NT2/D1 (cell line): ENCODE measurements around the gene TAF1C.

Experiments
- DNase-seq: peaks from one replicate; pipeline ENCODE4 v3.0.0-alpha.2; 2011; ENCODE audit warnings: low read depth, low spot score
- H3K27me3 ChIP-seq: 2 replicates; pipeline ENCODE4 v1.6.0; 2011; ENCODE audit warnings: mild to moderate bottlenecking; ENCODE audit not compliant: insufficient read length, insufficient read depth
- H3K36me3 ChIP-seq: 2 replicates; pipeline ENCODE4 v1.6.1; 2011; ENCODE audit warnings: mild to moderate bottlenecking, low read length, mixed read lengths; ENCODE audit not compliant: insufficient read depth, insufficient read length
- H3K4me1 ChIP-seq: 2 replicates; pipeline ENCODE4 v1.5.1; 2011; ENCODE audit not compliant: insufficient read depth, insufficient read length
- H3K4me3 ChIP-seq: 2 replicates; pipeline ENCODE4 v1.5.1; 2011; ENCODE audit warnings: low read depth; ENCODE audit not compliant: insufficient read length
- H3K9ac ChIP-seq: 2 replicates; pipeline ENCODE4 v1.6.0; 2011; ENCODE audit warnings: low read depth; ENCODE audit not compliant: insufficient read length
- H3K9me3 ChIP-seq: 2 replicates; pipeline ENCODE4 v1.5.1; 2011; ENCODE audit warnings: mild to moderate bottlenecking, low read length; ENCODE audit not compliant: insufficient read depth
- SUZ12 ChIP-seq: IDR thresholded peaks from 2 replicates; pipeline ENCODE4 v1.6.1; 2011; ENCODE audit not compliant: insufficient read length, insufficient read depth; ENCODE audit errors: extremely low read depth
- YY1 ChIP-seq: IDR thresholded peaks from 2 replicates; pipeline ENCODE4 v1.6.1; 2011; ENCODE audit not compliant: insufficient read length, insufficient read depth
- ZNF274 ChIP-seq: IDR thresholded peaks from 2 replicates; pipeline ENCODE4 v1.6.1; 2011; ENCODE audit warnings: mild to moderate bottlenecking, low read depth, low read length

TAF1C gene

DNA sequence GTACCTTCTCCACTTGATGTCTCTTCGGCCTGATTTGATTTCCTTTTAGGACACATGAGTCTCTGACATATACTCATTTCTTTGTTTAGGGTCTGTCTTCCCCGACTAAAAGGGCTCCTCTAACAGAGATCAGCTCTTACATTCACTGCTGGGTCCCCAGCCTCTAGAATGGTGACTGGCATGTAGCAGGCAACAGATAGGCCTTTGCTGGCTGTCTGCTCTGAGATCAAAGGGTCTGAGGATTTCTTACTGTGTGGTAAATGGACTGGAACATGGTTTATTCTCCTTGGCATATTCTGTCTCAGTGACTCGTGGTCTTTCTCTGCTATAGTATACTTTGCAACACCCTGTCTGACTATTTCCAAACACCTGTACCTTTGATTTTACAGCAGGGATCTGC, 25.1 kb downstream of the TAF1C start:
- no peaks in the 10 kb centered on the region for H3K9me3 ChIP-seq
- H3K36me3 ChIP-seq: no peaks in the 10 kb centered on the region
- H3K4me1 ChIP-seq: peaks cover 3% of the 10 kb centered on the region
- no peak overlapping the region for H3K4me3 ChIP-seq
- TF ChIP-seq ZNF274 (no peak), YY1 (no peak), SUZ12 (no peak)
- DNase-seq: no peak
- H3K27me3 ChIP-seq: no peaks in the 10 kb centered on the region
- H3K9ac ChIP-seq: no peak overlapping the region

DNA sequence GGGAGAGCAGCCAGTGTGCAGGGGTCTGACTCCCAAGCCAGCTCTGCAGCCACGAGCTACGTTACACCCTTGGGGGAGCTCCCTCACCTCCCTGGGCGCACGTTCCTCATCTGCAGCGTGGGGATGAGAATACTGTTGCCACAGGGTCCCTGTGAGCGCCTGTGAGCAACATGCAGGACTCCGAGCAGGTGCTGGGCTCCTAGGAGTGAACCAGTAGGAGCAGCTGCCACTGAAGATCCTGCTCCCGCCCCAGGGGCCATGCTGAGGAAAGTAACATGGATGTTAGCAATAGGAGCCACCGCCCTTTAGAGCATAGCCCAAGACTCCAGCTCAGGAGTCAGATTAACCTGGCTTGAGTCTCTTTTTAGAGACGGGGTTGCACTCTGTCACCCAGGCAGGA, 25.8 kb downstream of the TAF1C start:
- H3K36me3 ChIP-seq: no peaks in the 10 kb centered on the region
- no peak overlapping the region for H3K9ac ChIP-seq
- DNase-seq: no peak
- no peaks in the 10 kb centered on the region for H3K9me3 ChIP-seq
- H3K4me3 ChIP-seq: no peak overlapping the region
- TF ChIP-seq ZNF274 (no peak), YY1 (no peak), SUZ12 (no peak)
- H3K27me3 ChIP-seq: no peaks in the 10 kb centered on the region
- H3K4me1 ChIP-seq: peaks cover 3% of the 10 kb centered on the region

DNA sequence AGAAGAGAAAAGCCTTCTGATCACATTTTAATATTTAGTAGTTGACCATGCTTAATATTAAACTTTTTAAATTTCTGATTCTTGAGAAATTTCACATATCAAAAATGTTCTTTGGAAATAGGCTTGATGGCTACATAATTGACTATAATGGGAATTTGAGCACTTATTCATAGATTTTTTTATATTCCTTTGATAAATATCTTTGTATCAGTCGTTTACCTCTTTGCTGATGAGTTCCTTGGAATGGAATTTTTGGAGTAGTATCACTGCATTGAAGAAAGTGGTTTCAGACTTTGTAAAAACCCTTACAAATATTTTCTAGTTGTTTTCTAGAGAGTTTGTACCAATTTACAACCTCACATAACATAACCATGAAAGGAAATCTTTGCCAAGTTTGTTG, 27.1 kb downstream of the TAF1C start:
- Histone ChIP-seq H3K36me3 (no peaks in the 10 kb centered on the region), H3K9me3 (no peaks in the 10 kb centered on the region), H3K9ac (no peak overlapping the region), H3K4me1 (no peaks in the 10 kb centered on the region), H3K27me3 (no peaks in the 10 kb centered on the region), H3K4me3 (no peak overlapping the region)
- DNase-seq: no peak
- no peak for TF ChIP-seq SUZ12
- no peak for TF ChIP-seq ZNF274
- TF ChIP-seq YY1: no peak

DNA sequence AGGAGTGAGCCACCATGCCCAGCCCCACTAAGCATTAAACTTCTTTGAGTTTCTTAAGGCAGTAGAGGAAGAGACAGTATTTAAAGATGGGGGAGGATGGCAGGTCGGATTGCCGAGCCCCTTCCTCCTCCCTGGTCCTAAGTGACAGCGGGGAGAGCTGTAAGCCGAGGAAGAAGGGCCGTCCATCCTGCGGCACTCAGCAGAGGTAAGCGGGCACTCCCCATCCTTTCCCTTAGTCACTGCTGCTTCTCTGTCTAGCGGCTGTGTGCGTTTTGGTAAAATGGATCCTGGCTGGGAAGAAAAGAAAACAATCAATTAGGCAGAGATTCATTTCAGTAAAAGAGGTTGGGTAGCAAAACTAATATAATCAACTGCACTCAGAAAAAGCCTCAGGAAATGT, 27.9 kb downstream of the TAF1C start:
- Histone ChIP-seq H3K9me3 (no peaks in the 10 kb centered on the region), H3K4me1 (peaks cover under 1% of the 10 kb centered on the region), H3K27me3 (no peaks in the 10 kb centered on the region), H3K4me3 (no peak overlapping the region), H3K9ac (no peak overlapping the region), H3K36me3 (no peaks in the 10 kb centered on the region)
- TF ChIP-seq YY1 (no peak), ZNF274 (no peak)
- DNase-seq: no peak

DNA sequence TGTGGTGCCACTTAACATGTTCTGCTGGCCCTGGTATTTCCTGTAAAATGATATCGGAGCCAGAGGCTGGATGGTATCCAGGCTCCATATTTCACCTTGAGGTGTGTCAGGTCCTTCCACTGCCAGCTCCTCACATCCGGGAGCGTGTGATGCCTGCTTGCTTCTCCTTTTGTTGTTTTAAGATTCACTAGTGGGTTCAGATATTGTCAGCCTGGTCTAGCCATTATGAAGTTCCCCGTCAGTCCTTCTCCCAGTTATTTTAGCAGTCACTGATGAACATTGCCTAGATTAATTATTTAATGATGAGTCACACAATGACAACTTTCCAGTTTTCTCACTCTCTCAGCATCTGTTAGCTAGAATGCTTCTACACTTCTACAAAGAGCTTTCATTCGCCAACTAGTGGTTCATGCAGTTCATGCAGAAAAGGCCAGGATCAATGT, 30.5 kb downstream of the TAF1C start:
- H3K4me1 ChIP-seq: peaks cover 4% of the 10 kb centered on the region
- no peaks in the 10 kb centered on the region for H3K27me3 ChIP-seq
- no peak overlapping the region for H3K9ac ChIP-seq
- H3K9me3 ChIP-seq: no peaks in the 10 kb centered on the region
- H3K36me3 ChIP-seq: no peaks in the 10 kb centered on the region
- DNase-seq: no peak
- TF ChIP-seq ZNF274: no peak
- TF ChIP-seq SUZ12: no peak
- TF ChIP-seq YY1: no peak
- H3K4me3 ChIP-seq: no peak overlapping the region

DNA sequence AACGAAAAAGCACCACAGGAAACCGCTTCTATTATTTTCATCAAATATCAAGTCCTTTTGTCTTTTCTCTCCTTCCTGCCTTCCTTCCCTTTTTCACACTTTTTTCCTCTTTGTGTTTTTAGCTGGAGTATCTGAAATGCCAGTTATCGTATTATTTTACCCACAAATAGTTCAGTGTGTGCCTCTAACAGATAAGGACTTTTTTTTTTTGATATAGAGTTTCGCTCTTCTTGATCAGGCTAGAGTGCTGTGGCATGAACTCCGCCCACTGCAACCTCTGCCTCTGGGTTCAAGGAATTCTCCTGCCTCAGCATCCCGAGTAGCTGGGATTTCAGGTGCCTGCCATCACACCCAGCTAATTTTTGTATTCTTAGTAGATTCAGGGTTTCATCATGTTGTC, 31.1 kb downstream of the TAF1C start:
- TF ChIP-seq ZNF274 (no peak), SUZ12 (no peak), YY1 (no peak)
- Histone ChIP-seq H3K9me3 (no peaks in the 10 kb centered on the region), H3K4me3 (no peak overlapping the region), H3K4me1 (peaks cover 4% of the 10 kb centered on the region), H3K27me3 (no peaks in the 10 kb centered on the region), H3K9ac (no peak overlapping the region), H3K36me3 (no peaks in the 10 kb centered on the region)
- no peak for DNase-seq

DNA sequence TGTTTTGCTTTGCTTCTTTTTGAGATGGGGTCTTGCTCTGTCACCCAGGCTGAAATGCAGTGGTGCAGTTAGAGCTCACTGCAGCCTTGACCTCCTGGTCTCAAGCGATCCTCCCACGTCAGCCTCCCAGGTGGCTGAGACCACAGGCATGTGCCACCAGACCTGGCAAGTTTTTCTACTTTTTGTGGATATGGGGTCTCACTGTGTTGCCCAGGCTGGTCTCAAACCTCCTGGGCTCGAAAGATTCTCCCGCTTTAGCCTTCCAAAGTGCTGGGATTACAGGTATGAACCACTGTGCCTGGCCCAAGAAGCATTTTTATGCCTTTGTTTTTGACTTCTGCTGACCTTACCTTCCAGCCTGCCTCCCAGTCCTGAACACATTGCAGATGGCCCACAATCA, 31.6 kb downstream of the TAF1C start:
- Histone ChIP-seq H3K9me3 (no peaks in the 10 kb centered on the region), H3K9ac (no peak overlapping the region), H3K36me3 (no peaks in the 10 kb centered on the region), H3K4me1 (peaks cover 4% of the 10 kb centered on the region), H3K4me3 (no peak overlapping the region), H3K27me3 (no peaks in the 10 kb centered on the region)
- DNase-seq: no peak
- no peak for TF ChIP-seq SUZ12
- no peak for TF ChIP-seq YY1
- no peak for TF ChIP-seq ZNF274
